NCI-H2196 treated with DMSO at 0.1 percent for 48 hours (cell line): ENCODE results near the gene SNAP29.
A peak's percentile ranks its signal among the peaks of the same experiment; 100 is the strongest.
"Not testable (repeated sequence)": the region's sequence is repeated elsewhere in the genome, so short reads cannot be mapped to it uniquely, and the experiment has no call there.

Experiments used
- DNase-seq: peaks from one replicate; lab custom pipeline; 2025; ENCODE audit not compliant: unreplicated experiment; lab: John Stamatoyannopoulos, UW

Gene SNAP29

DNA sequence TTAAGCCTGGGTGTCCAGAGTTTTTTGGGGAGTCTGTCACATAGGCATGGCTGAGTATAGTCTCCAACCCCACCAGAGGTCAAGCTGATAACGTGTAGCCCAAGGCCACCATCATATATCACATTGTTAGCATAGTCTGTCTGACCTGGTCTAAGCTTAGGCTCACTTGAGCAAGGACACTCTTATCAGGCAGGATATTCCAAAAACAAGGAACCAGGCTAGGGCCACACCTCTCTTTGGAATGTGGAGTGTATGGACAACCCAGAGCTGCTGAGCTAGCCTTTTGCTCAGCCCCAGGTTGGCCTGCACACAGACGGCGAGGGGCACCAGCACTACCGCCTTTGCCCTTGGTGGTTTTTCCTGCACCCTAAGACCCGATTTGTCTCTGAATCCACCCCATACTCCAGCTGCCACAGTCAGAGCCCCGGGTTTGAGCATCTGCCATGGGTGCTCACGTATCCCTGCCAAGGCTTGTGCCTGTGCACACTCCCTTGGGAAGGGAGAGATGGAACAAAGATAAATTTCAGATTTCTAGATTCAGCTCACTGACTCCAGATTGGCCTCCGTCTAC, 7.2 kb downstream of the SNAP29 start:
- DNase-seq, result no peak

DNA sequence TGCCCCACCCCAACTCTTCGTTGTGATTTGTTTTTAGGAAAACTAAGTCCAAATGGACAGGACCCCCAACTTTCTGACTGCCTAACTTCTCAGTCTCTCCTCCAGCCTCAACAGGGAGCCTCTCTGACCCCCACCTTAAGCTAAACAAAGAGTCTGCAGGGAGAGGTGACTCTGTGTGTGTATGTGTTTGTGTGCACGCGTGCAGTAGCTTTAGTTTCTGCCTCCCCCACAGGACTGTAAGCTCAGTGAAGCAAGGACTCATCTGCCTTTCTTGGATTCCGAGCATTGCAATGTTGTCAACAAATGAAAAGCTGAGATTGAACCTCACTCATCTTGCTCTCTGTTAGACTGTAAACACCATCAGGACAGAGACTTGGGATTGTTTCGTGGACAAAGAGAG, 7.9 kb downstream of the SNAP29 start:
- DNase-seq, result no peak

DNA sequence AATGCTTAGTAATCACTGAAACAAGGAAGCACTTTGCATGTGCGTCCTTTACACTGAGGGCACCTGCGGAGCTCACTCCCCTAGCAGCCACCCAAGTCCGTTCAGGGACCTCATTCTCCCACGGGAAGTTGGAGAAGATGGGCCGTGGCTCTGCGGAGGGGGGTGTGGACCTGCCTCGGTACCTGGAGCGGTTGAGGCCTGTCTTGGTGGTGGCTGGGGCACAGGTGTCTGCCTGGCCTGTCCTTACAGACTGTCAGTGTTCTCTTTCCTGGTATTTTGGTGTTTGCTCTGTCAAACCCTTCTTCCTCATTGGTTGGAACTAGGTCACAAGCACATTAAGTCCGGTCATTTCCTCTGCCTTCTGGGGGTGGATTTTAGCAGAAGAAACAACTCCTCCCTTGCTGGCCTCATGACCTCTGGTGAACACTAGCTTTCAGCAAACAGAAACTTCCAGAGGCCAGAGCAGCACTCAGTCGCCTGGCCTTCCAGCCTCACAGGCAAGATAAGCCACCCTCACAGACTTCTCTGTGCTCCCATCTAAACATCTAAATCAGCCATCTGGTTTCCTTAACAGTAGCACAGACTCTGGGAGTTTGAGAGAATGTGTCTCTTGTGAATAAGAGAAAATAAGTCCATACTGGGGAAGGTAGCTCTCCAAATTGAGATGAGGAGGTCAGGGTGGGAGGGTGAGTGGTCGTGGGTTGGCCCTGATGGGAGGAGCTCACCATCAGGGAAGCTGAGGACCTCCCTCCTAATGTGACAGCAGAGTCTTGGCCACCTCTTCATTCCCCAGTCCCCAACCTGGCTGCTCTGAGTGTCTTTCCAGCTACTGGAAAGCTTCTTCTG, 8.6 kb downstream of the SNAP29 start:
- no peak for DNase-seq

DNA sequence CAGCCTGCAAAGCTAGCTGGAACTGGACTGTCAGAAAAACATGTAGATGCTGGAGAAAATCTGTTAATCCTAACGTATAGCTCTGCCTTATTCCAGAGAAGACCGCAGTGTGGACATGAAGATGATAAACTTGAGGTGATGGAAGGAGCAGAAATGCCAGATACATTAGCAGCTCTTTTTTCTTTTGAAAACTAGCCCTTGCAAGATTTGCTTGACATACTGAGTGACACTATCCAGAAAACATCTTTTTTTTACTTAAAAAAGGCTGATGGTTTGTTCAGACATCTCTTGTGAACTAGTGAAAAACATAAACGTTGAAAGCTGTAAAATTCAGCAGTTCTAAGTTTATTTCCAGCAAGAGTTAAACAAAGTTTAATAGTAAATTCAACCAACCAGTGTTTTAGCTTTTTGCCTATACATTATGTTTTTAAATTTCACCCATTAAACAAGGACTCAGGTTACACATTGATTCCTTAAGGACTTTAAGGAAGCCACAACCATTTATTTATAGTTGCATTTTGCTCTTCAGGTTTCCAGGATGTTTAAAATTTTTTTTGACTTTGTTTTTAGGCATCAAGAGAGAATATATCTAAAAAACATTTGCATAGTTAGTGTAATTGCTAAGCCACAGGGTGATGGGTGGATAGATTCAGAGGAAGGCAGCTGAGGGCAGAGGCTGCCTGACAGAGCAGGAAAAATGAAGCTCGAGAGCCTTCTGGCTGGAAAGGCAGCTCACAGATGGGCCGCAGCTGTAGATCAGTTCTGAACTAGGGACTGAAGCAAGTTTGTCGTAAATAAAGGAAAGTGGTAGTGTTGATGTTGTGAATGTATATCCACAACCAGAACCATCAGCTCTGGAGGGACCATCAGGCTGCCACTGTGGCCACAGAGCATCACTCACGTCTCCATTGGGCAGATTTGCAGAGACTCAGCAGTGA, 9.5 kb downstream of the SNAP29 start:
- no peak for DNase-seq

DNA sequence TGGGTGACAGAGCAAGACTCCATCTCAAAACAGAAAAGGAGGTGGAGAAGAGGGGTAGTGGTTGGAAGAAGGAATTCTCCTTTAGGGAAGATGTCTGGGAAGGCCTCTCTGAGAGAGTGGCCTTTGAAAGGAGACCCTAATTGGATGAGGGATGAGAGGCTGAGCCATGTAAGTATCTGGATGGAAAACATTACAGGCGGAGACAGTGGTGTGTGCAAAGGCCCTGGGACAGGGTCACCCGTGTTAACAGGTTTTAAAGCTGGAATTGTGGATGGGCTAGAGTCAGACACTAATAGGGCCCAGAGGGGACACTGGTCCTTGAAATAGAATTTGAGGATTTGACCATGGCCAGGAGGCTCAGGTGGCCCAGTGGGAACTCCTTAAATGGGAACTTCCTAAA, 10.4 kb downstream of the SNAP29 start:
- DNase-seq, result no peak

DNA sequence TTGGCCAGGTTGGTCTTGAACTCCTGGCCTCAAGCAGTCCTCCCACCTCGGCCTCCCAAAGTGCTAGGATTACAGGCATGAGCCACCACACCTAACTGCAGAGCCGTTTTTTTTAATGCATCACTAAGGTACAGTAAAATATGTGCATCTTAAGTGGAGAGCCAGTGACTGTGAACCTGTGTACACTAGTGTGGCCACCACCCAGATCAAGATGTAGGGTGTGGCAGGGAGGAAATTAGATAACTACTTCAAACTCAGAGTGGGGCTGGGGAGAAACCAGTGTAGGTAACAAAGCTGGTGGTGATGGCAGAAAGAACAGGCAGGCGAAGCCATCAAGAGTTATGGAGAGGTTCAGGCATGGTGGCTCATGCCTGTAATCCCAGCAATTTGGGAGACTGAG, 14.4 kb downstream of the SNAP29 start:
- no peak for DNase-seq

DNA sequence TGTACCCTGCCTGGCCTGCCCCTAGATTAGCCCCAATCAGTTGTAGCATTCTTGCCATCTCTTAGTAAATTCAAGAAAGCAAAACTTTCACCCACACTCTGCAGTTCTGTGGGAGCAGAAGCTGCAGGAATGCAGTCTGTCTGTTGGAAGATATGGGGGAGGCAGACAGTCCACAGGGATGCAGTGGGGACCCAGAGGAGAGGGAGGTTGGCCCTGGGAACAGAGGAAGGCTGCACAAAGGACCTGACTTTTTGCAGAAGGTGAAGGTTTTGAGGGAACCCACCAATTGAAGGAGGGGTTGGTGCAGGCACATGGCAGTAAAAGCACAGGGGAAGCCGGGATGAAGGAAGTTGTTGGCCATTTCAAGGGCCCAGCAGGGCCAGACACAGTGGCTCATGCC, 16.5 kb downstream of the SNAP29 start:
- no peak for DNase-seq

DNA sequence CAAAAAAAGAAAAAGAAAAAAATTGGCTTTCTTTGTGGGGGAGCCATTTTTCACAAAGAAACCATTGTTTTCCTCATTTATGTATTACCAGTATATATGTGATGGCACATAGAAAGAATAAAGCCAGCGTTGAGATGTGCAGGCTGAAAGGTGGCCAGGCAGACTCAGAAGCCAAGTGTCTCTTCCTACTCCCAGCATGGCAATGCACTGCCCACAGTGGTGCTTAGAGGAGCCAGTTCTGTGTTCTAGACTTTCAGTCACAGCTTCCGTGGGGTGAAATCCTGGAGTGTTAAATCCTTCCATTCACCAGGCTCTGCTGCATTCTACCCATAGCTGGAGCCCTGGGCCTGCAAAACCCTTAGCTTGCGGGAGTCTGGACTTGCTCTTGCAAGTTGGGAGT, 18.9 kb downstream of the SNAP29 start:
- no peak for DNase-seq

DNA sequence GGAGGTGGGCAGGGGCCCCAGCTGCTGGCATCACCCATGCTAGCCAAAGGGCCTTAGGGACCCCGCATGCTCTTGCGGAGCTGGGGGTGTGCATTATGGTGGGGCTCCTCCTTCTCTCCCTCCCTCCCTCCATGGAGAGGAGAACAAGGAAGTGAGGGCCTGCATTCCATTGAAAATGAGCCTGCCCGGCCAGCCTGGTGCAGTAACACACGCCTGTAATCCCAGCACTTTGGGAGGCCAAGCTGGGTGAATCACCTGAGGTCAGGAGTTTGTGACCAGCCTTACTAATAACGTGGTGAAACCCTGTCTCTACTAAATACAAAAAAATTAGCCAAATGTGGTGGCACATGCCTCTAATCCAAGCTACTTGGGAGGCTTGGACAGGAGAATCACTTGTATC, 22.4 kb downstream of the SNAP29 start:
- no peak for DNase-seq

DNA sequence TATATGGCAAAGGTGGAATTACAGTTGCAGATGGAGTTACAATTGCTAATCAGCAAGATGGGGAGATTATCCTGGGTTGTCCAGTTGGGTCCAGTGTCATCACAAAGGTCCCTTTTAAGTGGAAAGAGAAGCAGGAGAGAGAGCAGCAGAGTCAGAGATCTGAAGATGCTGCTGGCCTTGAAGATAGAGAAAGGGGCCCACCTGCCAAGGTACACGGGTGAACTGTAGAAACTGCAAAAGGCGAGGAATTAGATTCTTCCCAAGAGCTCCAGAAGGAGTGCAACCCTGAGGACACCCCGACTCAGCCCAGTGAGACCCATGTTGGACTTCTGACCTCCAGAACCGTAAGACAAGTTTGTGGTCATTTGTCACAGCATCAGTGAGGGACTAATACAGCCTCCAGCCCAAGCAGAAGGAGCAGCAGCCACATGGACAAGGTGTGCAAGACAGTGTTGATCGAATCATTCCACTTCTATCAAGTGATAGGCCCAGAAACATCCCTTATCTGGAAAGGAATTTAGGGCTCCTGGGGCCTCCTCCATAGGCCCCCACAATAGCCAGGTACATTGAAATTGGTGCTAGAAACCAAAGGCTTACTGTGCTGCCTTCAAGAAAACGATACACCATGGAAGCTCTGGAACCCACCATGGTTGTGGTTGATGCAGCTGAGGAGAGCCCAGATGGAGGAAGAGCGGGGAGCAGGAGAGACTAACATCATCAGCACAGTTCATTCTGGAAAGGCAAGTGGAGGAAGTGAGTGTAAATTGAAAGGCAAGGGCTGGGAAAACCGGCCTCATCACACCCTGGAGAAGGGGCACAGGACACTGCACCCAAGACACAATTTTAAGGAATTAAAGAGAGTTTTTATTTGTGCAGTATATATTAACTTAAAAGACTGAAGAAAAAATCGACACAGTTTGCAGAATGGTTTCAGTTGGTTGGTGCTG, 23.3 kb downstream of the SNAP29 start:
- DNase-seq, result no peak

DNA sequence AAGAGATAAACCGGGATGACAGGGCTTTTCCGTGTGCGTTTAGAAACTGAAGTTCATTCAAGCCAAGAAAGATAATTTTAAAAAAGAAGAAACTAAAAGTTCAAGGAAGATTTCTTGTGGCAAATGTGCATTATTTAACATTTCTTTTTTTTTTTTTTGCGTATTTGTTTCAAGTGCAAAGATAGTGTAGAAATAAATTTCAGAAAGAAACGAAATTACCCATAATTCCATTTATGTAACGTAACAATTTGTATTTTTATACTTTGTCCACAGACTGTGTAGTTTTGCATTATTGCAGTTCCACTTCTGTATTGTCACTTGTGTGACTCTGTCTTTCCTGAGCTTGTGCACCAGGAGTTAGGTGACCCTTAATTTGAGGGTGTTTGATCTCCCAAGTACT, 24.0 kb downstream of the SNAP29 start:
- no peak for DNase-seq

DNA sequence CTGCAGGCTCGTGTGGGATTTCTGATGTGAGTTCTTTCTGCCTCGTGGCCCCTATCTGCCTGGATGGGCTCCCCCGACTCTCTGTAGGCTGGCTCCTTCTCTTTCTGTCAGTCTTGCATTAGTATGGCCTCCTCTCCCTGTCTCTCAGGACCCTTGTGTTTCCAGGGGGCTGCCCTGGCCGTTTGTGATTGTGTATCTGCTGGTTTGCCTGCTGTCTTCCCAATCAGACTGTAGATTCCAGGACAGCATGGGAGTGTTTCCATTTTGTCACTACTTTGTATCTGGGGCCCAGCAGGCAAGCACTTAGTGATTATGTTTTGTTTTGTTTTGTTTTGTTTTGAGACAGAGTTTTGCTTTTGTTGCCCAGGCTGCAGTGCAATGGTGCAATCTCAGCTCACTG, 25.6 kb downstream of the SNAP29 start:
- DNase-seq, result no peak

DNA sequence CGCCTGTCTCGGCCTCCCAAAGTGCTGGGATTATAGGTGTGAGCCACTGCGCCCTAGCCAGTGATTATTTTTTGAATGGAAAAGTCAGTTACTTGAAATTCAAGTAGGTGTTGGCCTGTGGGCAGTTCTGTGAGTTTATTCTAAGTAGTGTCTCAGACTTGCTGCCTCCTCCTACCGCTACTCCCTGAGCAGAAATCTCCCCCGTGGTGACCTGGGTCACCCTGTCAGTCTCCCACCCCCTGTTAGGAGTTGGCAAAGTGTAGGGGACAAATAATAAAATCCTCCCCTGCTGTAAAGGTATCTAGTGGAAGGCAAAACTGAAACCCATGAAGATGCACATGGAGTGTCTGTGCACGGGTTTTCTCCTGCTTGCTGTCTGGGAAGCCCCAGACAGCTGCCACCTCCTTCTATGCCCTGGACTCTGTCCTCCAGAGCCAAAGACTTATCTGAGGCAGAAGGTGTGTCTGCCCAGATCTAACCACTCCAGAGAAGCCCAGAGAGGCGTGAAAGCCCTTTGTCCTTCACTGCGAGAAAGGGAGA, 26.3 kb downstream of the SNAP29 start:
- DNase-seq, result no peak

DNA sequence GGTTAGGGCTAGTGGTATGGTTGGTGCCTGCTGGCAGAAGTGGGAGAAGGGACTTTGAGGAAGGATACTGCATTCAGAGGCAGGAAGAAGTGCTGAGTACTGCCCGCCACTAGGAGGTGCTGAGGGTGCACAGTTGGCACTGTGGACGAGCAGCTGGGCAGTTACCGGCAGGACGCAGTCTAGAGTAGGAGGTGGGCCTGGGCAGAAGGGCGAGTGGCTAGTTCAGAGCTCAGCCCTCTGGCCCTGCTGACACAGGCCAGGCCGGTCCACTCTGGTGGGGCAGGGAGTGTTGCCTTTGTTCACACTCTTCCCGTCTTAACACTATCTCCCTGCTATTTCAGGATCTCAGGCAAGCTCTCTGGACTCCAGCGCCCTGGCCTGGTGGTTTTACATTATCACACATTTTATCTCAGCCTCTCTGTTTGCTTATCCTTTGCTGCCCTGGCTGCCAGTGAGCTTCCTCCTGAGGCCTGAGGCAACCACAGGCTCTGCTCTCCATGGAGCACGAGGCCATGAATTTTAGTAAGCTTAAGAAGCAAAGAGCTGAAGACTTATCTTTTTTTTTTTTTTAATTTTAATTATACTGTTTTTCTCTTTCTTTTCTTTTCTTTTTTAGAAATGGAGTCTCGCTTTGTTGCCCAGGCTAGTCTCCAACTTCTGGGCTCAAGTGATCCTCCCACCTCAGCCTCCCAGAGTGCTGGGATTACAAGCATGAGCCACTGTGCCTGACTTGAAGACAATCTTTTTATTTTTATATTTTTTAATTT, 26.9 kb downstream of the SNAP29 start:
- peak; percentile 62 for DNase-seq

DNA sequence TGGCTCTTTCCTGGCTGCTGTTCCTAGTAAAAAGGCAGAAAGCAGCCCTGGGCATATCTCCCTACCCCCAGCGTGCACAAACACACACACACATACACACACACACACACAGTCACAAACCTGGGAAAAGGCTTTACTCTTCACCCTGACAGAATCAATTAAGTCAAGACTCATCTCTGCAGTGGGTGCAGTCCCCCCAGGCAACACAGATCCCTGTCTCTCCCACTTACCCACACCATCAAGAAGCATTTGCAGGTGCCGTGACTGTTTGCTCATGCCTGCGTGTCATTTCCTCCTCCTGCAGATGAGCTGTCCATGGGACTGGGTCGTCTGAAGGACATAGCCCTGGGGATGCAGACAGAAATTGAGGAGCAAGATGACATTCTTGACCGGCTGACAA, 28.6 kb downstream of the SNAP29 start:
- DNase-seq, result no peak

DNA sequence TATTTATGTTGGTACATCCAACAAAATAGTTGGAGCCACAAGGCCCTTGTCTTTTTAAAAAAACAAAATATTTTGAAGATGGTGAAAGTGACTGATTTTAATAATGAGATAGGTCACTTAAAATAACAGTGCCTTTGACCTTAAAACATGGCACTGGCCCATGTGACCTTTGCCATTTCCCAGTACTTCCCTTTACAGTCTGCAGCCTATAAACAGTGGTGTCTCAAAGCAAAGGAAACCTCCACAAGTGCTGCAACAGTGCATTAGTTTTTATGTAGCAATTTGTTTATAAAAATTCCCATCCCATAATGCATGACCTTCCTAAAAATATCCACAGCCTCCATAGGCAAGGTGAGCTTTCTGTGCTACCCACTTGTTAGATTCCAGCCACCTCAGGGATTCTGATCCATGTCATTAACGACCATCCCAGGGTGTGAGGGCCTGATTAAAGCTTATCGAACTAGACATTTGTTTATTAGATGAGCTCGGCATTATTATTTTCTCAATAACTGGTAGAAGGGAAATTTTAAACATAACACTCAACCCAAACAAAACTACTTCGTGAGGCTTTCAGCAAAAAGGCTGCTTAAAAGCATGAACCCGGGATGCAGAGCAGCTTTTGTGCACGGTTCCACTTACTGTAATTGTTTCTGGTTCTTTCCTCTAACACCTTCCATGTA, 30.4 kb downstream of the SNAP29 start:
- no peak for DNase-seq

DNA sequence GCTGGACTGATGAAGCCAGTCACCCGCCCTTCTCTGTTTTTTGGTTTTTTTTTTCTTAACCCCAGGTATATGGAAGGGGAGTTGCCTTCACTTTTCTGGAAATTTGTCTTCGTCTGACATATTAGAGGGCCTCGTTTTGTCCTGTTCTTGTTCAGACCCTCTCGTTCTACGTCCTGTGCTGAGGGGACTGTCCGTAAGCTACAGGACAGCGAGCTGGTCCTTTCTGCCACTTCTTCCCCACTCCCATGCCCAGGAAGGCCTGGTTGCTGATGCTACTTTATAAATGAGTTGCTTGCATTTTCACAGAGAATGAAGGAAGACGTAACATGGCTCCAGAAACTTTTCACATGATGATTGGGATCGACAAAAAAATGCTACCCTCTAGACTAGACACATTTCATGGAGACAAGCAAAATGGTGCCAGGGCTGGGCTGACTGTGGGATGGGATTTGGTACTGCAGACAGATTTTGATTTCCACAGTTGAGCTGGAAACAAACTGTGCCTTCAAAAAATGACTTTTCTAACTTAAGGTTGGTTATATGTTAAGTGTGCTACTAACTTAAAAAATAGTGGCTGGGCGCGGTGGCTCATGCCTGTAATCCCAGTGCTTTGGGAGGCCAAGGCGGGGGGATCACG, 31.2 kb downstream of the SNAP29 start:
- DNase-seq, result no peak

DNA sequence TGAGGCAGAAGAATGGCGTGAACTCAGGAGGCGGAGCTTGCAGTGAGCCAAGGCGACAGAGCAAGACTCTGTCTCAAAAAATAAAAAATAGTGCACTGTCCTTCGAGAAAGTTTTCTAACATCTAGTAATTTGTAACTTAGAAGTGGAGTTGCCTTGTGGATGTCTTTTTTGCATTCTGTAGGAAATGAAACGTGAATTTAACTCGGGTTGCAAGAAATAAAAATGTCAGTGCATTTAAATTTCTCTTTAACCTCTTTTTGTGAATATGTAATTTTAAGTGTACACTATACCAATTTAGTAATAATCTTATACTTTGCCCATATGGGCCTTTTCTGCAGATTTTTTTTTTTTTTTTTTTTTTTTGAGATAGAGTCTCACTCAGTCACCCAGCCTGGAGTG, 32.2 kb downstream of the SNAP29 start:
- DNase-seq, result no peak

DNA sequence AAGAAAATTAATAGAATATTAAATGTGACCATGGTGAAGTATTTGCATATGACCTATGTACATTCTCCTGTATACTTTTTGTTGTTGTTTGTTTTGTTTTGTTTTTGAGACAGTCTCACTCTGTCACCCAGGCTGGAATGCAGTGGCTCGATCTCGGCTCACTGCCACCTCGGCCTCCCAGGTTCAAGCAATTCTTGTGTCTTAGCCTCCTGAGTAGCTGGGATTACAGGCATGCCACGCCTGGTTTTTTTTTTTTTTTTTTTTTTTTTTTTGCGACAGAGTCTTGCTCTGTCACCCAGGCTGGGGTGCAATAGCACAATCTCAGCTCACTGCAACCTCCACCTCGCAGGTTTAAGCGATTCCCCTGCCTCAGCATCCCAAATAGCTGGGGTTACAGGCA, 38.9 kb downstream of the SNAP29 start:
- not testable (repeated sequence) for DNase-seq
